A673 (cell line): Measurements from ENCODE around the gene GRM5.

Experiments used
- EZH2 ChIP-seq: fragments of 200-600 bp; sonication (generic); IDR thresholded peaks from 2 replicates; pipeline ENCODE4 v1.6.1; 2017; ENCODE audit warnings: borderline replicate concordance, low read depth, mild to moderate bottlenecking, mixed read lengths, antibody characterized with exemption, low read length; ENCODE audit not compliant: poor library complexity, severe bottlenecking
- TF ChIP-seq, protein P1 (sequence below): fragments of 300-800, 200-600 bp; sonication (generic); conservative IDR thresholded peaks from 2 replicates; pipeline ENCODE4 v1.5.1; 2017; ENCODE audit warnings: low read depth, mild to moderate bottlenecking, antibody characterized with exemption, low read length, moderate library complexity, mixed read lengths

DNA sequence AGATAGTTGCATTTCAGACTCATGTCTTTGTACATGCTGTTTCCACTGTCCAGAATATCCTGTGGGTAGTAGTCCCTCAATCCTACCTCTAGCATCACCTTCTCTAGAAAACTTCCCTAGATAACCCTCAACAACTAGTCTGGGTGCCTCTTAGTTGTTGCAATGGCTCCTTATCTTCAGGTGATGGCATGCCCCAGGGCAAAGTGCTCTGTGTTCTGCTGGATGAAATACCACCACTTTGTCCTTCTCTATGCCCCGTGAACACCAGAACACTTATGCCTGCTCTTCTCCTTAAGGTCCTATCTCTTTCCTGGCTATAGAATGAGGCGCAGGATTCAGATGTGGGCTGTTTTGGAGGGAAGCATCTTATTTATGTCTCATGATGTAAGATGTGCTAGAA is 569.9 kb downstream of the GRM5 start:
- TF ChIP-seq, protein P1, sequence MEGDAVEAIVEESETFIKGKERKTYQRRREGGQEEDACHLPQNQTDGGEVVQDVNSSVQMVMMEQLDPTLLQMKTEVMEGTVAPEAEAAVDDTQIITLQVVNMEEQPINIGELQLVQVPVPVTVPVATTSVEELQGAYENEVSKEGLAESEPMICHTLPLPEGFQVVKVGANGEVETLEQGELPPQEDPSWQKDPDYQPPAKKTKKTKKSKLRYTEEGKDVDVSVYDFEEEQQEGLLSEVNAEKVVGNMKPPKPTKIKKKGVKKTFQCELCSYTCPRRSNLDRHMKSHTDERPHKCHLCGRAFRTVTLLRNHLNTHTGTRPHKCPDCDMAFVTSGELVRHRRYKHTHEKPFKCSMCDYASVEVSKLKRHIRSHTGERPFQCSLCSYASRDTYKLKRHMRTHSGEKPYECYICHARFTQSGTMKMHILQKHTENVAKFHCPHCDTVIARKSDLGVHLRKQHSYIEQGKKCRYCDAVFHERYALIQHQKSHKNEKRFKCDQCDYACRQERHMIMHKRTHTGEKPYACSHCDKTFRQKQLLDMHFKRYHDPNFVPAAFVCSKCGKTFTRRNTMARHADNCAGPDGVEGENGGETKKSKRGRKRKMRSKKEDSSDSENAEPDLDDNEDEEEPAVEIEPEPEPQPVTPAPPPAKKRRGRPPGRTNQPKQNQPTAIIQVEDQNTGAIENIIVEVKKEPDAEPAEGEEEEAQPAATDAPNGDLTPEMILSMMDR, result no peak
- no peak for TF ChIP-seq EZH2
